T follicular helper cell (primary cell): ENCODE results near the gene BCKDK.
A peak's percentile ranks its signal among the peaks of the same experiment; 100 is the strongest.
"Not testable (repeated sequence)": the region's sequence is repeated elsewhere in the genome, so short reads cannot be mapped to it uniquely, and the experiment has no call there.

ENCODE experiments used
- DNase-seq: peaks from one replicate; pipeline ENCODE4 v3.0.0-alpha.2; 2020; ENCODE audit warnings: low read depth

BCKDK gene

DNA sequence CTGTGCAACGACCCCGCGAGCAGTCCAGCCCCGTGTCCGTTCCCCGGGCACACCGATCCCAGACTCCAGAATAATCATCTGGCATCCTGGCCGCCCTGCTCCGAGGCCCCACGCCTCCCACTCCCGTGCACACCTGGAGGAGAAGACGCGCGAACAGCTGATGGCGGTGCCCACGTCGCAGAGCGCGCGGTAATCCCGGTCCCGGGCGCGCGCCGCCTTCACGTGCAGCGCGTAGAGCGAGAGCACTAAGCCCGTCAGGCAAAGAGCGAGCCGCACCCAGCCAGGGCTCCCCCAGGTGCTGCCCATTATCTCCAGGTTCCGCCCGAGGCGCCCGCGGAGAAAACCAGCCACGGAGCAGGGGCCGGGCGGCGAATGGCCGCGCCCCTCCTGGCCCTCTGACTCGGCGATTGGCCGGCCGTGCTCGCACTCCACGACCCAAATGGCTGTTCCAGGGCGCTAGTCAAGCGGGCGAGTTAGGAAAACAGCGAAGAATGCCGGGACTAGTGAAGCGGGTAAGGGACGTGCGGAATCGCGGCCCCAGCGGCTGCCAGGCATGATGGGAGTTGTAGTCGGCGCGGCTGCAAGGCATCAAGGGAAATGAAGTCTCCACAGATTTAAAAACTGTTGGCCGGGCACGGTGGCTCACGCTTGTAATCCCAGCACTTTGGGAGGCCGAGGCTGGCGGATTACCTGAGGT, 13.6 kb upstream of the BCKDK start, which contains the start of gene VKORC1:
VKORC1 (minus strand) TSS at position 374 of the 697 bp plus-strand sequence; CDS start at position 306, 68 bp downstream.
- peak; percentile 77 for DNase-seq

DNA sequence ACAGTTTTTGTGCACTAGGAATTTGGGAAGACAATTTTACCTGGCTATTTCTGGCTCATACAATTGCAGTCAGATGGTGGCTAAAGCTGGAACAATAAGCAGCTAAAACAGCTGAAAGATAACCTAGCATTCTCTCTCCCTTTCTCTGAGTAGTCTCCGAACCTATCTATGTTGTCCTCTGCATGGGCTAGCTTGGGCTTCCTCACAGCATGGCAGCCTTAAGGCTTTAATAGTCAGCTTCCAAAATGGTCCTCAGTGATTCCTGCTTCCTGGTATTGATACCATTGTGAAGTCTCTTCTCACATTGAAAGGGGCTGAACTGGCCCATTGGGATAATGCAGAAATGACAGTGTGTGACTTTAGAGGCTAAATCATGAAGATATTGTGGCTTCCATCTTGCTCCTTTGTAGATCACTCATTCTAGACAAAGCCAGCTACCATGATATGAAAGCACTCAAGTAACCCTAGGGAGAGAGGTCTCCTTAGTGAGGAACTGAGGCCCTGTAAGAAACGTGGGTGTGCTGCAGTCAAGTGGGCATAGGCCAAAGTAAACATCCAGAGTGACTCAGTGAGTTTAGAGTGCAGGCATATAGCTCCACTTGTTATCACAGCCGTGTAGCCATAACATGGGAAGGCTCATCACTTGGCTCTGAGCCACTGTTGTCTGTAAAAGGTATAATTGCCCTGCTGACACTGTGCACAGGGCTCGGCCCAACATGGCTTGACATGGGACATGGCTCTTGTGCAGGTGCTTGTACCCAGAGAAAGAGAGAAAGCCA, 8.1 kb upstream of the BCKDK start:
- no peak for DNase-seq

GRCh38 chr16:31100876-31101641, 7.1 kb upstream of the BCKDK start:
- DNase-seq: not testable (repeated sequence)

GRCh38 chr16:31105677-31106213, 2.4 kb upstream of the BCKDK start:
- DNase-seq: peak; percentile 60

- no peak for DNase-seq
Observed at GRCh38 chr16:31106509-31107464, 1.4 kb upstream of the BCKDK start.

DNA sequence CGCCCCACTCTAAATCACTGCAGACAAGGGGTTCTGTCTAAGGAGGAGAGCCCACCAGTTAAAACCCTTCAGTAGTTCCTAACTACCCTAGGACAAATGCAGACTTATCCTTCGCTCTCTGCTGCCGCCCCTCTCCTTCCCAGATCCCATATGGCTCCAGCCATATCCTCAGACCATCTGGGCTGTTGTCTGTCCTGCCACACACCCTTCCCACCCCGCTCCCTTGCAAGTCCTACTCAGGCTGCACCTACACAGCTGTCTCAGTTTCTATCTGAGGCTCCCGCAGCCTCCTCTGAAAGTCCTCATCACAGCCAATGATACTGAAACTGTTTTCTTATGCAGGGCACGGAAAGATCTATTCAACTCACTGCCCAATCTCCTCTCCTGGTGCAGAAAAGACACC, 720 bp upstream of the BCKDK start:
- DNase-seq: no peak

DNA sequence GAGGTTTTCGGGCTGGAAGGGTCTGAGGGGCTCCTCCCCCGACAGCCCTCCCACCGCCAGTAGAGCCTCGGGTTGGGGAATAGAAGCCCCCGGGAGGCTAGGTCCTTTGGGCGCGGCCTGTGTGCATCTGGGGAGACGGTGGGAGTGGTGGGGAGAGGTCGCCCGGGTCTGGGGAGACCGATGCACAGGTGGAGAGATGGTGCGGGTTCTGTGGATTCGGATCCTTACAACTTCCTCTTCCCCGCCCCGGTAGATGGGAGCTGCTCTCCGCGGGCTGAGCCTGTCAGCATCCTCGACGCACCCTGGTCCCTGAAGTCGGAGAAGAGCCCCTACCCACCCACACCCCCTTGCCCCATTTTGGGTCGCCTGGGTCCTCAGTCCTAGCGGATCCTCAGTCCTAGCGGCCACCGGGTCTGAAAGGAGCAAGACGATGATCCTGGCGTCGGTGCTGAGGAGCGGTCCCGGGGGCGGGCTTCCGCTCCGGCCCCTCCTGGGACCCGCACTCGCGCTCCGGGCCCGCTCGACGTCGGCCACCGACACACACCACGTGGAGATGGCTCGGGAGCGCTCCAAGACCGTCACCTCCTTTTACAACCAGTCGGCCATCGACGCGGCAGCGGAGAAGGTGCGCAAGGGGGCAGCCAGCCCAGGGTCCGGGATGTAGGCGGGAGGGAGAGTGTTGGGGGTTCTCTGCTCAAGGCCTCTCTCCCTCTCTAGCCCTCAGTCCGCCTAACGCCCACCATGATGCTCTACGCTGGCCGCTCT, 790 bp downstream of the BCKDK start:
- no peak for DNase-seq

- DNase-seq: no peak
Observed at GRCh38 chr16:31109622-31110021, 1.4 kb downstream of the BCKDK start.

- DNase-seq: no peak
Observed at GRCh38 chr16:31110106-31111034, 2.2 kb downstream of the BCKDK start.

- no peak for DNase-seq
Observed at GRCh38 chr16:31111881-31112466, 3.8 kb downstream of the BCKDK start.

DNA sequence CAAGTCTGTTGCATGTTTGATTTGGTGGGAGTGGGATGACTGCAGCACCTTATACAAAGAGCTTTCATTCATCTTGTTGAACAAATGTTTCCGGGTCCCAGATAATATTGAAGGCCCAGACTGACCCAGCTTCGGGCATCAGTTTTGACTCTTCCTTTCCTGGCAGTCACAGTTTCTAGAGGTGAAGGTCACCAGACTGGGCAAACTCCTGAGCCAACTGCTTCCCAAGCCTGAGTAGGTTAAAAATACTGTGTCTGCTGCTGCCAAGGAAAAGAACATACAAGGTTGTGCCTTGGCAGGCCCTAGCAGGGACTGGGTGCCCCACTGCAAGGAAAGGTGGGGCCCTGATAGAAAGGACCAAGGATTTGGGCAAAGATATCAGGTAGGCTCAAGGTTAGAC, 4.5 kb downstream of the BCKDK start:
- DNase-seq: no peak

GRCh38 chr16:31113121-31114120, 5.2 kb downstream of the BCKDK start:
- DNase-seq: no peak

- no peak for DNase-seq
Observed at GRCh38 chr16:31114468-31114867, 6.3 kb downstream of the BCKDK start.

- peak; percentile 95 for DNase-seq
Observed at GRCh38 chr16:31117384-31118222, 9.4 kb downstream of the BCKDK start, which contains the start of gene KAT8. TSS of gene KAT8 (plus strand) at chr16:31117664. CDS start at chr16:31117682, 18 bp downstream.

- DNase-seq: no peak
Observed at GRCh38 chr16:31118223-31119155, 10.3 kb downstream of the BCKDK start.
